Testis (tissue), 3 donors: Measurements from ENCODE around the gene UBAP2. TPM values are rescaled to one million over a fixed set of nuclear protein-coding genes. Genes with fewer than 3 reads are reported as not detected.

Experiments
- DNase-seq: peaks from one replicate; pipeline ENCODE4 v3.0.0-alpha.2; 2019
- H3K27ac ChIP-seq, 2 donors: fragments of 200-600 bp; sonication (generic); one replicate each; pipeline ENCODE4 v1.5.1; 2019
- H3K27me3 ChIP-seq: fragments of 200-600 bp; sonication (generic); one replicate; pipeline ENCODE4 v1.5.1; 2019
- H3K36me3 ChIP-seq: fragments of 200-600 bp; sonication (generic); one replicate; pipeline ENCODE4 v1.5.1; 2017; ENCODE audit warnings: low read depth; ENCODE audit errors: missing control alignments
- H3K4me1 ChIP-seq: fragments of 200-600 bp; sonication (generic); one replicate; pipeline ENCODE4 v1.5.1; 2019
- H3K4me3 ChIP-seq, 2 donors: fragments of 200-600 bp; sonication (generic); one replicate each; pipeline ENCODE4 v1.5.1; 2017 to 2019
- H3K9me3 ChIP-seq: fragments of 200-600 bp; sonication (generic); one replicate; pipeline ENCODE4 v1.5.1; 2017
- POLR2A ChIP-seq: fragments of 450-650 bp; IDR thresholded peaks from one replicate; pipeline ENCODE4 v1.6.1; 2017; ENCODE audit warnings: antibody characterized with exemption, mild to moderate bottlenecking, moderate library complexity
- WGBS, 2 donors: methylation state at CpG; one replicate each; pipeline ENCODE4 v1.1.5; 2018; 5-methylcytosine and 5-hydroxymethylcytosine counted together
- intact Hi-C: fragments of 100-400 bp; cut with DNase I; formaldehyde crosslinking; loops from one replicate; pipeline ENCODE4 v1.15.1; 2023; ENCODE audit warnings: low total_unique reads
- polyA plus RNA-seq: library from polyadenylated mRNA; stranded (reverse); fragments of 350-450 nt; fragmentation: Illumina TruSeq; extraction: RNeasy Lipid Tissue Mini Kit (QIAGEN cat#74804); gene quantifications from one replicate; pipeline ENCODE4 v1.2.3, GENCODE V29; 2014; ENCODE audit warnings: low read depth, low replicate concordance; ENCODE audit not compliant: insufficient read depth
- total RNA-seq, 2 donors: library from RNA; depleted of rRNA; stranded (reverse); fragments of >200 nt; gene quantifications; one replicate each; pipeline ENCODE4 v1.2.3, GENCODE V29; 2016
- TF ChIP-seq, protein P1 (sequence below), 3 experiments: fragments of 450-650 bp in 2 of 3; fragments of 200-600 bp in 1 of 3; sonication (generic) in 1 of 3; IDR thresholded peaks; one replicate each; pipeline ENCODE4 v1.5.1; 2016 to 2019; ENCODE audit warnings: antibody characterized with exemption in 3 of 3, mild to moderate bottlenecking in 2 of 3, moderate library complexity in 1 of 3

Gene UBAP2
- total and polyA plus RNA-seq, 3 donors from 2014 or later = 72.1 to 94.2 (median 78.5) TPM

DNA sequence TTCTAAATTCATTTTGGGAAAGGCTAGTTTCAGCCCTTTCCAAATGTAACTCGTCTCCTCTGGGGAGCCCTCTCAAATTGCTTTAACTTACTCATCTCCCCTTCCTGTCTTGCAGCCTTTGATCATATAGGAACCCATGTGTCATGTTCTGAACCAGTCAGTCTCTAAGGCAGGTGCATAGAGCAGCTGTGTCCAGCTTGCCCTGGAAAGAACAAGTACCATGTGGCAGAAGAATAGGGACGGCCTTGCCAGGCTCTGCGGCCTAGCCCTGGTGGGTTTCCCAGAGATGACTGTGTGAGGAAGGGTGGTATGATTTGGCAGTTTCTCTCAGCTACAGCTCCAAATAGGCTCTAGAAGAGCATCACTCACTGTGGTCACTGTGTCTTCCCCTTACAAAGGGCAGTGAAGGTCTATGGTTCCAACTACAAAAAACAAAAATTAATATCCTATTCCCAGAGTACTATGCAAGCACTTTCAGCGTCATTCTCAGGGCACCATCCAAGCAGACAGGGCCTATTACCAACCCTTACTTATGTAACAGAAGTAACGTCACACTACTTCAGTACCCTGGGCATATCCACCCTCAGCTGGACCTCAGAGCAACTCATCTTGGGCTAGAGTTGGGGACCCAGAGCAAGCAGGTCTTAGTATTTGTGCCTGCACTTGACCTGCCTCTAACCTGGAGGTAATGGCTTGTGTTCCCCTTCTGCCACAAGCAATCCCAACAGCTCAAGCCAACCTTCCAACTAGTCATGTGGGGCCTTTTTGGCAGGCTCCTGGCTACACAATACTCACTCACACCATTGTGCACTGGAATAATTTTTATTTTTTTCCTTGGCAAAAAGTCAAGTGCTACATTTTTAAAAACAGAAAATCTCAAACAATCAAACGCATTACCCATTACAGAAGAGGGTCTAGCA lies 37.2 kb upstream of the UBAP2 start:
- intact Hi-C loops = loop anchor here (10.0 kb wide), 1 partner anchor 169 kb away; no protein-coding TSS in a partner anchor
- peak overlapping the region; percentile 74 to 92 for H3K27ac ChIP-seq
- peaks cover 37% of the 10 kb centered on the region for H3K4me1 ChIP-seq
- TF ChIP-seq, protein P1, sequence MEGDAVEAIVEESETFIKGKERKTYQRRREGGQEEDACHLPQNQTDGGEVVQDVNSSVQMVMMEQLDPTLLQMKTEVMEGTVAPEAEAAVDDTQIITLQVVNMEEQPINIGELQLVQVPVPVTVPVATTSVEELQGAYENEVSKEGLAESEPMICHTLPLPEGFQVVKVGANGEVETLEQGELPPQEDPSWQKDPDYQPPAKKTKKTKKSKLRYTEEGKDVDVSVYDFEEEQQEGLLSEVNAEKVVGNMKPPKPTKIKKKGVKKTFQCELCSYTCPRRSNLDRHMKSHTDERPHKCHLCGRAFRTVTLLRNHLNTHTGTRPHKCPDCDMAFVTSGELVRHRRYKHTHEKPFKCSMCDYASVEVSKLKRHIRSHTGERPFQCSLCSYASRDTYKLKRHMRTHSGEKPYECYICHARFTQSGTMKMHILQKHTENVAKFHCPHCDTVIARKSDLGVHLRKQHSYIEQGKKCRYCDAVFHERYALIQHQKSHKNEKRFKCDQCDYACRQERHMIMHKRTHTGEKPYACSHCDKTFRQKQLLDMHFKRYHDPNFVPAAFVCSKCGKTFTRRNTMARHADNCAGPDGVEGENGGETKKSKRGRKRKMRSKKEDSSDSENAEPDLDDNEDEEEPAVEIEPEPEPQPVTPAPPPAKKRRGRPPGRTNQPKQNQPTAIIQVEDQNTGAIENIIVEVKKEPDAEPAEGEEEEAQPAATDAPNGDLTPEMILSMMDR (IDR thresholded peaks at IDR 0.05) = no peak
- TF ChIP-seq POLR2A = no peak
- no peaks in the 10 kb centered on the region for H3K36me3 ChIP-seq
- DNase-seq = peak; percentile 51
- H3K9me3 ChIP-seq = no peaks in the 10 kb centered on the region
- no peaks in the 10 kb centered on the region for H3K27me3 ChIP-seq
- no peak overlapping the region for H3K4me3 ChIP-seq
- WGBS, 2 donors = 68 to 77% methylated on average over 6 of the region's 6 CpGs

DNA sequence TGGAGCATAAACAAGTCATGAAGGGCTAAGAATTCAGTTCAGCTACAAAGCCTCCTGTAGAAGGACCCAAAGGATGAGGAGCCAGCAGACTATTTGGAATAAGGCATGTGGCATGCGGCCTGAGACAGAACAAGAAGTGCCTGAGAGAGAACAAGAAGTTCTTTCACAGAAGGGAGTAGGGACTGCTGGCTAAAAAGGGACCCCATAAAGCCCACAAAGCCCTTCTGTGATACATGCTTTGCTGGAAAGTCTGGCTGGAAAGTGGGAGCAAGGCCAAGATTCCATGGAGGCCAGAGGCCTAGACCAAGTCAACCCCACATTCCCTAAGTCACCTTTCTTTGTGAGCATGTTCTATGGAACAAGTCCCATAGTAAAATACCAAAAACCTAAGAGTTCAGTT lies 35.9 kb upstream of the UBAP2 start:
- 17 to 27% methylated on average over 1 of the region's 1 CpG for WGBS, 2 donors
- Histone ChIP-seq H3K36me3 (no peaks in the 10 kb centered on the region), H3K27ac (peak overlapping the region; percentile 63 to 92), H3K4me3 (no peak overlapping the region), H3K9me3 (no peaks in the 10 kb centered on the region), H3K4me1 (peaks cover 37% of the 10 kb centered on the region), H3K27me3 (no peaks in the 10 kb centered on the region)
- peak; percentile 82 for DNase-seq
- intact Hi-C loops = loop anchor here (10.0 kb wide), 1 partner anchor 170 kb away; no protein-coding TSS in a partner anchor
- no peak for TF ChIP-seq POLR2A
- TF ChIP-seq, protein P1 (IDR thresholded peaks at IDR 0.05) = no peak

DNA sequence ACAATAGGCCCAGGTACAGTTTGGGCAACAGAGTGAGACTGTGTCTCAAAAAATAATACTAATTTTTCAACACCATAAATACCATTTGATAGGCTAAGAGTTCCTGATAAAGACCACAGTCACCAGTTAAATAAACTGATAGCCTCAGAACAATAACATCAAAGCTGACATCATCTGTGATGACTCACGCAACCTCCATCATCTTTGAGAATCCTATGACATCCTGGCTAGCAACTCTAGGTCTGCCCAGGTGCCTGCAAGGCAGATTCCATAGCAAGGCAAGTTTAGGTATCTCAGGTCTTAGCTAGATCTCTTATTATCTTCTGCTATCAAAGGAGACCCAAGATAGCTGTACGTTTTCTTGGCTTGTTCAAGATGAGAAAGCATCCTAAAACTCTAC lies 30.5 kb upstream of the UBAP2 start:
- no peak for DNase-seq
- Histone ChIP-seq H3K36me3 (no peaks in the 10 kb centered on the region), H3K4me1 (peaks cover 11% of the 10 kb centered on the region), H3K9me3 (no peaks in the 10 kb centered on the region), H3K27me3 (no peaks in the 10 kb centered on the region), H3K27ac (no peak overlapping the region), H3K4me3 (no peak overlapping the region)
- WGBS, 2 donors = 85 to 90% methylated on average over 2 of the region's 2 CpGs
- TF ChIP-seq, protein P1 (IDR thresholded peaks at IDR 0.05) = no peak
- no peak for TF ChIP-seq POLR2A
- intact Hi-C loops = no loop called here

DNA sequence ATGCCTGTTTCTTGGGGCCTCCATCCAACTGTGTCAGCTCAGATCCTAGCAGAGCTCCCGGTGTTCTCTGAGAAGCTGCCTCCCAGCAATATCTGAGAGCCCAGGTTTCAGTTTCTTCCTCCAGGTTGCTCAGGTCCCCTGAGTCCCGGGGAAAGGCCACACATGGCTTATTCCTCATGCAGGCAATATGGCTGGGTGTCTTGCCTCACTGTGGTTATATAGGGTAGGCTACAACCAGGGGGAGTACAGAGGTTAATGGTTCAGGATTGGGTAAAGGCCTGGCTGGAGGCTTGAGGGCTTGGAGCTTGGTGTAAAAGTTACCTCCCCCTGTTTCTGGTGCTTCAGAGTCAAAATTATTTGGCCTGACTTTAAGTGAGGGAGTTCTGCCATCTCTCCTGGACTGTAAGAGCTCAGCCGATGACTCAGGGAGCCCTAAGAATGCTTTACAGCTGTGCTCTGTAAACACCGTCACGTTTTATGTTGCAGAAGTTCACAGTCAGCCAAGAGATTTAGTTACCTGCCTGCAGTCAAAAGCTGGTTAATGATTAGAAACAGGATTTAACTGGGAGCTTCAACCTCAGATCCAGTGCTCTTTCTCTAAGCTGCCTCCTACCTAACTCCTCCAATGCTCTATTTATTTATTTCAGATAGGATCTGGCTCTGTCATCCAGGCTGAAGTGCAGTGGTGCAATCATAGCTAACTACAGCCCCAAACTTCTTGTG lies 24.3 kb upstream of the UBAP2 start:
- Histone ChIP-seq H3K27ac (peak overlapping the region; percentile 71 to 78), H3K4me1 (peaks cover 13% of the 10 kb centered on the region), H3K4me3 (no peak overlapping the region), H3K9me3 (no peaks in the 10 kb centered on the region), H3K27me3 (no peaks in the 10 kb centered on the region), H3K36me3 (no peaks in the 10 kb centered on the region)
- DNase-seq = peak; percentile 22
- 49 to 52% methylated on average over 3 to 5 of the region's 5 CpGs for WGBS, 2 donors
- no peak for TF ChIP-seq POLR2A
- TF ChIP-seq, protein P1 (IDR thresholded peaks at IDR 0.05) = no peak
- intact Hi-C loops = no loop called here
